ENCODE measurements around the gene RNPS1.

RNPS1 gene

GRCh38 chr16:2235695-2236336 lies 32.1 kb downstream of the RNPS1 start:
- no peak for DNase-seq (ENCODE audit: low read depth in 2 of 2)

DNA sequence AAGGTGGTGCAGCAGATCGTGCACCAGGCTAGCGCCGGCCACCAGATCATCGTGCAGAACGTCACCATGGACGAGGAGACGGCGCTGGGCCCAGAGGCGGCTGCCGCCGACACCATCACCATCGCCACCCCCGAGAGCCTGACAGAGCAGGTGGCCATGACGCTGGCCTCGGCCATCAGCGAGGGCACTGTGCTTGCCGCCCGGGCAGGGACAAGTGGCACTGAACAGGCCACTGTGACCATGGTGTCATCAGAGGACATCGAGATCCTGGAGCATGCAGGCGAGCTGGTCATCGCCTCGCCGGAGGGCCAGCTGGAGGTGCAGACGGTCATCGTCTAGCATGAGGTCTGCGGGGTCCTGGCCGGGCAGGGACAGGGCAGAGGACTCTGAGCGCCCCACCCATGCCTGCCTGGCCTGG lies 32.7 kb downstream of the RNPS1 start:
- no peak for DNase-seq (ENCODE audit: low read depth in 2 of 2)

DNA sequence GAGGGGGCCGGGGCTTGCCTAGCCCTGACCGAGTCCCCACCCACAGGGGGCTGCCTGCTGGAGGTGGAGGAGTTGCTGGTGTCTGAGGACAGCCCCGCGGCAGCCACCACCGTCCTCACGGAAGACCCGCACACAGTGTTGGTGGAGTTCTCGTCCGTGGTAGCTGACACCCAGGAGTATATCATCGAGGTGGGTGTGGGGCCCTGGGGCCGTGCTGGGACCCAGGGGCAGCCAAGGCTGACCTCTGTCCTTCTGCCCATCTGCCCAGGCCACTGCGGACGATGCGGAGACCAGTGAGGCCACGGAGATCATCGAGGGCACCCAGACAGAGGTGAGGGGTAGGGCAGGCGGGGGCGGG lies 33.1 kb downstream of the RNPS1 start:
- DNase-seq (ENCODE audit: low read depth in 2 of 2) = no peak

DNA sequence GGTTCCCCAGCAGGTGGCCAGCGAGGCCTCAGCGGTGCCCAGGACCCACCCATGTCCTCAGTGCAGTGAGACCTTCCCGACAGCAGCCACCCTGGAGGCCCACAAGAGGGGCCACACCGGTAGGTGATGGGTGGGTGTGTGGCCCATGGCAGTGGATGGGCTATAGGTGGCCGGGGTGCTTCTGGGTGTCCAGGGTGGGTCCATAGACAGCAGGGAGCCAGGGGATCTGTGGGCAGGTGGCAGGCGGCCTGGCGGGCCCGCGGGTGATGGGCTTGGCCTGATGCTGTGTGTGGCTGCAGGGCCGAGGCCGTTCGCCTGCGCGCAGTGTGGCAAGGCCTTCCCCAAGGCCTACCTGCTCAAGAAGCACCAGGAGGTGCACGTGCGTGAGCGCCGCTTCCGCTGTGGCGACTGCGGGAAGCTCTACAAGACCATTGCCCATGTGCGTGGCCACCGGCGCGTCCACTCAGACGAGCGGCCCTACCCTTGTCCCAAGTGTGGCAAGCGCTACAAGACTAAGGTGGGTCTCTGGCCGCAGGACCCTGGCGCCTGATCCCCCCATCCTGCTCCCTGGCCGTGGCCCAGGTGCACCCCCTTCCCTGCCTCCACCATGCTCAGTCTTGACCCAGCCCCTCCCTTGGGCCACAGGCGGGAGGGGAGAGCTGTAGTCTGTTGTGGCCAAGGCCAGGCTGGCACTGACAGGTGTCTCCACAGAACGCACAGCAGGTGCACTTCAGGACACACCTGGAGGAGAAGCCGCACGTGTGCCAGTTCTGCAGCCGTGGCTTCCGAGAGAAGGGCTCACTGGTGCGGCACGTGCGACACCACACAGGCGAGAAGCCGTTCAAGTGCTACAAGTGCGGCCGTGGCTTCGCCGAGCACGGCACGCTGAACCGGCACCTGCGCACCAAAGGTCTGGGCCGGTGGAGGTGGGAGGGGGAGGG lies 33.8 kb downstream of the RNPS1 start:
- DNase-seq (ENCODE audit: low read depth in 2 of 2) = no peak

- no peak for DNase-seq (ENCODE audit: low read depth in 2 of 2)
These were observed 34.7 kb downstream of the RNPS1 start for GRCh38 chr16:2233046-2233775.

GRCh38 chr16:2232094-2232990 lies 35.6 kb downstream of the RNPS1 start:
- DNase-seq (ENCODE audit: low read depth in 2 of 2) = no peak

DNA sequence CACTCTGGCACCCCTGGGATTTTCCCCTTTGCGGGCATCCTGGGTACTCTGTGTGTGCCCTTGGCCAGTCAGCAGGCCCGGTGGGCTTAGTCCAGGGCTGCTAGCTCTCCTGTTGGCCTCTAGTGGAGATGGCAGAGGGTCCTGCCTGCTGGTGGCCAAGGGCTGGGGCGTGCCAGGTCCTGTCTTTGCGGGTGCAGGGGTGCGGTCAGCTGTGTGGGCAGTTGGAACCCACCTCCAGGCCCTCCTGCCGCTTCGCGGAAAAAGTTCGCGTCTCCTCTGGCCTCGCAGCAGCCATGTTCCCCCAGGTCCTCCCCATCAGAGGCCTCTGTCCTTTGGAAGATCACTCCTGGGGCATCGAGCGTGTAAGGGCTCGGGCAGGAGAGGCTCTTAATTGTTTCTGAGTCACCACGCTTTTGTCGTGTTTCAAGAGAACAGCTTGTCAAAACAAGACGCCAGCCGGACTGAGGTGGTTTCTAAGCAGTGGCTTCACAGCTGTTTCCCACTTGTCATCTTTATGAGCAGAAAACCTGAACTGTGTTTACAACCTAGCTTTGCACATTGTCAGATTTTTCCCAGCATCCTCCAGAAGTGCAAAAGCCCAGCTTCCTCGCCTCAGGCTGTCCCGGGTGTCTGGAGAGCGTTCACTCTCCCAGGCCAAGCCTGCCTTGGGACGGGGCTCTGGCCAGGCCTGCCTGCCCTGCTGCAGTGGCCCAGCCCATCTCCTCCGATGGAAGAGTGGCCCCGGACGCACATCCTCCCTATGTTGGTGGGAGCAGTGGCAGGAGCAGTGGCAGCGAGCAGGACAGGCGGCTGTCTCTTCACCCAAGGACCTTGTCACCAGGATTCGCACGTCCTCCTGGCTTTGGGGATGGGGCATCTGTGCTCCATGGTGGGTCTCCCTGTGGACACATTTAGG lies 36.7 kb downstream of the RNPS1 start:
- no peak for DNase-seq (ENCODE audit: low read depth in 2 of 2)

DNA sequence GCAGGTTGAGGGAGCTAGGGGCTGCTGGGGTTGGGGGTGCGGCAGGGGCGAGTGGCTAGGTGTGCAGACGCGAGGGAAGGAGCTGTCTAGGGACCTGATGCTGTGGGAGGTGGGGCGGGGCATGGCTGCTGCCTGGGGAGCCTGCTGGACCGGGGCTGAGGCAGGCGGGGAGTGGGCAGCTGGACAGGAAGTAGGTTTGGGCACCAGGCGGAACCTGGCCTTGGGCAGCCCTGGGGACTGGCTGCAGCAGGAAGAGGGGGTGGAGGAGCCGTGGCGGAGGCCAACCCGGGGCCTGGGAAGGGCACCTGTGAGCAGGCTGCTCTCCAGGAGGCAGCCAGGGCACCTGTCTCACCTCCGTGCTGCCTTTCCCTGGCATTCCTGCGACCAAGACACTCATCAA lies 37.5 kb downstream of the RNPS1 start:
- DNase-seq (ENCODE audit: low read depth in 2 of 2) = no peak

GRCh38 chr16:2229632-2230250 lies 38.2 kb downstream of the RNPS1 start:
- DNase-seq (ENCODE audit: low read depth in 2 of 2) = no peak

GRCh38 chr16:2229091-2229490 lies 38.8 kb downstream of the RNPS1 start:
- no peak for DNase-seq (ENCODE audit: low read depth in 2 of 2)

DNA sequence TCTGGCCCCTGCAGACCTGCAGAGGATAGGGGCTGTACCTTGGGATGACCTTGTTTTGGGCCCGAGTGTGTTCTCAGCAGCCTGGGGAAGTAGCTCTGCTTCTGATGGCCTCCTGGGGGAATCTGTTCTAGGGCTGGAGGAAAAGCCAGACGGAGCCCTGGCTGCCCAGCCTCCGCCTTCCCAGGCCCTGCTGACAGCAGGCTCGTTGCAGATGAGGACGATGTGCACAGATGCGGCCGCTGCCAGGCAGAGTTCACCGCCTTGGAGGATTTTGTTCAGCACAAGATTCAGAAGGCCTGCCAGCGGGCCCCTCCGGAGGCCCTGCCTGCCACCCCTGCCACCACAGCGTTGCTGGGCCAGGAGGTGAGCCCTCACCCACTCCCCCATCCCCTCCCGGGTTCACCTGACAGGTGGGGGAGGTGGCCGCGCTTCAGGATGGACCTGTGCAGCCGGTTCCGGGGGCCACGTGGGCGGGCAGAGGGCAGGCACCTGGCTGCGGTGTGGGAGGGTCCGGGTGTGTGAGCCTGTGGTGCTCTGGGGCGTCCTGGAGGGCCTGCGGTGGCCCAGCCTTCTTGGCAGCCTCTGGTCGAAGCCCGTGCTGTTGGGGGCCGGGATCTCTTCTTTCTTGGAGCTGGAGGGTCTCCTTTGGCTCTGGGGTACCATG lies 39.6 kb downstream of the RNPS1 start:
- no peak for DNase-seq (ENCODE audit: low read depth in 2 of 2)

DNA sequence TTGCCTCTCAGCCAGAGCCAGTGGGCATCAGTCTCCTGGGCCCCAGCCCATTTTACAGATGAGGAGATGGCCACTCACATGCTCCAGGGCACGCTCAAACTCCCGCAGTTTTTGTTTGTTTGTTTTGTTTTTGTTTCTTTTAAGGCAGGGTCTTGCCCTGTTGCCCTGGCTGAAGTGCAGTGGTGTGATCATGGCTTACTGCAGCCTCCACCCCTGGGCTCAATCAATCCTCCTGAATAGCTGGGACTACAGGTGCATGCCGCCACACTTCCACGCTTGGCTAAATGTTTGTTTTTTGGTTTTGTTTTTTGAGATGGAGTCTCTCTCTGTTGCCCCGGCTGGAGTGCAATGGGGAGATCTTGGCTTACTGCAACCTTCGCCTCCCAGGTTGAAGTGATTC lies 41.0 kb downstream of the RNPS1 start:
- no peak for DNase-seq (ENCODE audit: low read depth in 2 of 2)

- no peak for DNase-seq (ENCODE audit: low read depth in 2 of 2)
These were observed 41.6 kb downstream of the RNPS1 start for GRCh38 chr16:2226245-2226793.

DNA sequence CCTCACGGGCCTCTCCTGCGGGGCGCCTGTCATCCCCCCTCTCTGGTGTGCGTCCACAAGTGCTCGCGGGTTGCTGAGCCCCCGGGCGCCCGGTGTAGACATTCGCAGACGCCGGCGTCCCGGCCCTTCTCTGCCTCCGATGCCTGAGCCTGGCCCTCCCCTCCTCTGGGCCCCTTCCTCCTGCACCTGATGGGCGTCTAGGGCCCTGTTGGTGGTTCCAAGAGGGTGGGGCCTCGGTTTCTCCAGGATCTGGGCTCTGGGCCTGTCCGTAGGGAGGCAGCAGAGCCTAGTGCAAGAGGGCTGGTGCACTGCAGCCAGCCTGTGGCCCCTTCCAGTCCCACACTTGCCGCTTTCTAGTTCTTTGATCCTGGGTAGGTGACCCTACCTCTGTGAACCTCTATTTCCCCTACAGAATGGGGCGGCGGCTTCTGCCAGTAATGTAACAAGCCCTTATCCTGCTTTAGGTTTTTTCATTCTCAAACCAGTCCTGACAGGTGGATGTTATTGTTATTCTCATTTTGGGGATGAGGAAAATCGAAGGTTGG lies 43.9 kb downstream of the RNPS1 start:
- no peak for DNase-seq (ENCODE audit: low read depth in 2 of 2)

GRCh38 chr16:2223221-2223941 lies 44.5 kb downstream of the RNPS1 start, which contains the start of gene E4F1:
Gene E4F1, plus strand, starts transcription at chr16:2223591. Its CDS starts 23 bp downstream, at chr16:2223614.
- DNase-seq (ENCODE audit: low read depth in 2 of 2) = peak; percentile 98 to 99

DNA sequence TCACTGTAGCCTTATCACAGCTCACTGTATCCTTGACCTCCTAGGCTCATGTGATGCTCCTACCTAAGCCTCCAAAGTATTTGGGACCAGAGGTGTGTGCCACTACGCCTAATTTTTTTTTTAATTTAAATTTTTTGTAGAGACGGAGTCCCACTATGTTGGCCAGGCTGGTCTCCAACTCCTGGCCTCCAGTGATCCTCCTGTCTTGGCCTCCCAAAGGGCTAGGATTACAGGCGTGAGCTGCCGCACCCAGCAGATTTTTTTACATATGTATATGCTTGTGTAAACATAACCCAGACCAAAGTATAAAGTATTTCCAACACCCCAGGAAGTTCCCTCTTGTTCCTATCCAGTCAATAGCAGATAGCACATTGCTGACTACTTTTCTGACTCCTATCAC lies 51.6 kb downstream of the RNPS1 start:
- no peak for DNase-seq (ENCODE audit: low read depth in 2 of 2)

DNA sequence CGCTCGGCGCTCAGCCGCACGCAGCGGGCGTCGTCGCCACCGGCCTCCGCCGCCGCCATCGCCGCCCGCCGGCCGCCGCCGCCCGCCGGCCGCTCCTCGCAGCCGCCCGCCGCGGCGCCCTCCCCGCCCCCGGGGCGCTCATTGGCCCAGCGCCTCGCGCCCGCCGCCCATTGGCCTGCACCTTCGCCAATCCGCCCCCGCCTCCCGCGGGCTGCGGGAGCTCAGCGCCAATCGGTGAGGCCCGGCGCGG lies 53.3 kb downstream of the RNPS1 start, which contains the start of gene PGP:
TSS of gene PGP (minus strand) at position 122 of the 250 bp plus-strand sequence. CDS start at position 59, 63 bp downstream.
- no peak for DNase-seq (ENCODE audit: low read depth in 2 of 2)

Measured in stimulated activated CD4-positive, alpha-beta T cell treated with anti-CD3 and anti-CD28 coated beads, Interleukin-1b, Interleukin-23, amount 100 ng/mL, for 4 hours (primary cell).